Upper lobe of left lung (tissue), 4 donors: Measurements from ENCODE around the gene CD84.

Experiments used
- EP300 ChIP-seq, 4 donors: sonication (generic); formaldehyde crosslinking; IDR thresholded peaks; one replicate each; pipeline ENCODE4 v1.5.1; 2017; ENCODE audit warnings: antibody characterized with exemption in 4 of 4, control low read depth in 2 of 4
- TF ChIP-seq, protein P1 (sequence below), 6 experiments: fragments of 450-650 bp in 4 of 6; fragments of 200-600 bp in 2 of 6; sonication (generic) in 2 of 6; IDR thresholded peaks; one replicate each; pipeline ENCODE4 v1.5.1; 2016 to 2019; ENCODE audit warnings: antibody characterized with exemption in 6 of 6

DNA sequence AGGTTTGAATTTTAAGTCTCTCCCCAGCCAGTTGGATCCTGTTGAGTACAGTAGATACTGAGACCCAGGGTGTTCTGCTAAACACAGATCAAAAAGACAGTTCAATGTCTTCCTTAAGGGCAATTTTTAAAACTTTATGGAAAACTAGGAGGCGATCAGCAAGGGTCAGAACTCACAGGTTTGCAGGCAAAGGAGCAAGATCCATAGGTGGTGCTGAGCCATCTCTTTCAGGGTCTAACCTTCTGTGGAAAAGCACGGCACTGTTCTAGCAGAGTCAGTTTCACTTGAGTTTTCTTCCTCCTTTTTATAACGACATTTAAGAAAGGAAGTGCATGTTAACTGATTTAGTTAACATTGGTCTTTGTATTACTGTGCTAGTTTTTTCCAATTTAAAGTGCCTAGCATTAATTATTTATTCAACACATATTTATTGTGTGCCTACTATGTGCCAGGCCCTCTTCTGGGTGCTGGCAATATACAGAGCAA lies at the start of gene CD84:
- TF ChIP-seq EP300 (IDR thresholded peaks at IDR 0.05), result no peak
- TF ChIP-seq, protein P1, sequence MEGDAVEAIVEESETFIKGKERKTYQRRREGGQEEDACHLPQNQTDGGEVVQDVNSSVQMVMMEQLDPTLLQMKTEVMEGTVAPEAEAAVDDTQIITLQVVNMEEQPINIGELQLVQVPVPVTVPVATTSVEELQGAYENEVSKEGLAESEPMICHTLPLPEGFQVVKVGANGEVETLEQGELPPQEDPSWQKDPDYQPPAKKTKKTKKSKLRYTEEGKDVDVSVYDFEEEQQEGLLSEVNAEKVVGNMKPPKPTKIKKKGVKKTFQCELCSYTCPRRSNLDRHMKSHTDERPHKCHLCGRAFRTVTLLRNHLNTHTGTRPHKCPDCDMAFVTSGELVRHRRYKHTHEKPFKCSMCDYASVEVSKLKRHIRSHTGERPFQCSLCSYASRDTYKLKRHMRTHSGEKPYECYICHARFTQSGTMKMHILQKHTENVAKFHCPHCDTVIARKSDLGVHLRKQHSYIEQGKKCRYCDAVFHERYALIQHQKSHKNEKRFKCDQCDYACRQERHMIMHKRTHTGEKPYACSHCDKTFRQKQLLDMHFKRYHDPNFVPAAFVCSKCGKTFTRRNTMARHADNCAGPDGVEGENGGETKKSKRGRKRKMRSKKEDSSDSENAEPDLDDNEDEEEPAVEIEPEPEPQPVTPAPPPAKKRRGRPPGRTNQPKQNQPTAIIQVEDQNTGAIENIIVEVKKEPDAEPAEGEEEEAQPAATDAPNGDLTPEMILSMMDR (IDR thresholded peaks at IDR 0.05), result no peak
